CD14-positive monocyte (primary cell): ENCODE results near the gene KYAT1. TPM values are rescaled to one million over a fixed set of nuclear protein-coding genes. Genes with fewer than 3 reads are reported as not detected.
A peak's percentile ranks its signal among the peaks of the same experiment; 100 is the strongest.

Experiments
- DNase-seq, 3 donors: peaks; one replicate each; pipeline ENCODE4 v3.0.0-alpha.2; 2011 to 2022
- H2AFZ ChIP-seq: 2 replicates; pipeline ENCODE4 v1.6.0; 2012; ENCODE audit warnings: mild to moderate bottlenecking, low read depth, low read length, inconsistent platforms; ENCODE audit not compliant: insufficient read depth, poor library complexity, severe bottlenecking
- H3K27ac ChIP-seq, 2 donors: 1 replicate in 1 of 2; 2 replicates in 1 of 2; pipeline ENCODE4 v1.5.1; 2012 to 2013; ENCODE audit warnings: low read length in 2 of 2, control low read depth in 1 of 2, inconsistent platforms in 1 of 2, low read depth in 1 of 2, mild to moderate bottlenecking in 1 of 2
- H3K27me3 ChIP-seq, 2 donors: one replicate each; pipeline versions ENCODE4 v1.6.0 to v1.6.1; 2011 to 2013; ENCODE audit warnings: low read length in 2 of 2; ENCODE audit not compliant: control insufficient read depth in 2 of 2, insufficient read depth in 2 of 2
- H3K36me3 ChIP-seq, 2 donors: replicated peaks in 1 of 2; 1 replicate in 1 of 2; 2 replicates in 1 of 2; pipeline versions ENCODE4 v1.5.1 to v1.6.1; 2012 to 2013; ENCODE audit warnings: low read length in 2 of 2, control low read depth in 1 of 2, inconsistent platforms in 1 of 2, mild to moderate bottlenecking in 1 of 2; ENCODE audit not compliant: insufficient read depth in 2 of 2, control insufficient read depth in 1 of 2
- H3K4me1 ChIP-seq, 2 donors: 1 replicate in 1 of 2; 2 replicates in 1 of 2; pipeline versions ENCODE4 v1.5.1 to v1.6.1; 2012 to 2013; ENCODE audit warnings: low read length in 2 of 2, control low read depth in 1 of 2, inconsistent platforms in 1 of 2, mild to moderate bottlenecking in 1 of 2, moderate library complexity in 1 of 2; ENCODE audit not compliant: insufficient read depth in 2 of 2, control insufficient read depth in 1 of 2
- H3K4me2 ChIP-seq: replicated peaks from 2 replicates; pipeline ENCODE3; 2012; ENCODE audit warnings: low read length, moderate library complexity, mild to moderate bottlenecking; ENCODE audit not compliant: poor library complexity, severe bottlenecking; ENCODE audit errors: extremely low read depth
- H3K4me3 ChIP-seq, 3 experiments: fragments of 200-600 bp in 1 of 3; sonication (generic) in 1 of 3; replicated peaks in 1 of 3; 1 replicate in 2 of 3; 2 replicates in 1 of 3; pipeline ENCODE4 v1.5.1; 2011 to 2013; ENCODE audit warnings: low read length in 3 of 3, mild to moderate bottlenecking in 3 of 3, control low read depth in 2 of 3, low read depth in 2 of 3, inconsistent platforms in 1 of 3, moderate library complexity in 1 of 3
- H3K79me2 ChIP-seq: 2 replicates; pipeline ENCODE4 v1.6.0; 2012; ENCODE audit warnings: mild to moderate bottlenecking, control low read depth, inconsistent platforms, low read length, moderate library complexity; ENCODE audit not compliant: insufficient read depth
- H3K9ac ChIP-seq: 2 replicates; pipeline ENCODE4 v1.6.0; 2017; ENCODE audit warnings: low read length, mild to moderate bottlenecking; ENCODE audit not compliant: insufficient read depth, poor library complexity, severe bottlenecking
- H3K9me3 ChIP-seq, 2 donors: replicated peaks in 1 of 2; 1 replicate in 1 of 2; 2 replicates in 1 of 2; pipeline versions ENCODE4 v1.5.1 to v1.6.1; 2012 to 2013; ENCODE audit warnings: low read length in 2 of 2, control low read depth in 1 of 2; ENCODE audit not compliant: control insufficient read depth in 1 of 2, insufficient read depth in 1 of 2
- H4K20me1 ChIP-seq: 2 replicates; pipeline ENCODE4 v1.6.0; 2012; ENCODE audit warnings: mild to moderate bottlenecking, low read length, control low read depth, moderate library complexity; ENCODE audit not compliant: insufficient read depth
- H3K27ac Mint-ChIP-seq, 7 donors: one replicate each; pipeline ENCODE4 v1.8.0; 2020; ENCODE audit warnings: mild to moderate bottlenecking in 7 of 7, mixed read lengths in 7 of 7, moderate library complexity in 6 of 7, inconsistent platforms in 2 of 7
- H3K27me3 Mint-ChIP-seq, 3 donors: one replicate each; pipeline ENCODE4 v1.8.0; 2021 to 2022; ENCODE audit warnings: low read depth in 3 of 3, mild to moderate bottlenecking in 3 of 3, mixed read lengths in 3 of 3, moderate library complexity in 3 of 3, inconsistent platforms in 1 of 3
- H3K36me3 Mint-ChIP-seq, 2 donors: one replicate each; pipeline ENCODE4 v1.8.0; 2020; ENCODE audit warnings: mixed read lengths in 2 of 2, inconsistent platforms in 1 of 2, mild to moderate bottlenecking in 1 of 2
- H3K4me1 Mint-ChIP-seq: one replicate; pipeline ENCODE4 v1.8.0; 2020; ENCODE audit warnings: mild to moderate bottlenecking, mixed read lengths
- H3K4me3 Mint-ChIP-seq, 2 donors: one replicate each; pipeline ENCODE4 v1.8.0; 2020; ENCODE audit warnings: mild to moderate bottlenecking in 2 of 2, mixed read lengths in 2 of 2, moderate library complexity in 1 of 2
- H3K9me3 Mint-ChIP-seq, 7 donors: one replicate each; pipeline ENCODE4 v1.8.0; 2020 to 2022; ENCODE audit warnings: mixed read lengths in 7 of 7, mild to moderate bottlenecking in 6 of 7, moderate library complexity in 6 of 7, inconsistent platforms in 2 of 7
- WGBS: methylation state at CpG from one replicate; pipeline ENCODE4 v1.1.5; 2013; ENCODE audit warnings: missing lambda C conversion rate; ENCODE audit not compliant: insufficient coverage; 5-methylcytosine and 5-hydroxymethylcytosine counted together
- intact Hi-C, 2 donors: fragments of 100-400 bp; cut with micrococcal nuclease; formaldehyde crosslinking; loops; one replicate each; pipeline versions ENCODE4 v1.15.0 to v1.15.1; 2023
- polyA plus RNA-seq, 3 donors: library from polyadenylated mRNA; depleted of rRNA in 1 of 3; unstranded in 2 of 3; stranded (reverse) in 1 of 3; fragments of 300-500 nt in 2 of 3; fragments of >200 nt in 1 of 3; fragmentation: Illumina TruSeq in 2 of 3; gene quantifications; 1 replicate in 2 of 3; 2 replicates in 1 of 3; pipeline ENCODE4 v1.2.3, GENCODE V29; 2012 to 2021
- TF ChIP-seq, protein P1 (sequence below): fragments of 200-600 bp; IDR thresholded peaks from one replicate; pipeline ENCODE4 v1.8.0; 2022; ENCODE audit warnings: antibody characterized with exemption, mild to moderate bottlenecking

Gene KYAT1
- polyA plus RNA-seq, 3 donors, result 2.4 to 4.5 (median 3.6) TPM

DNA sequence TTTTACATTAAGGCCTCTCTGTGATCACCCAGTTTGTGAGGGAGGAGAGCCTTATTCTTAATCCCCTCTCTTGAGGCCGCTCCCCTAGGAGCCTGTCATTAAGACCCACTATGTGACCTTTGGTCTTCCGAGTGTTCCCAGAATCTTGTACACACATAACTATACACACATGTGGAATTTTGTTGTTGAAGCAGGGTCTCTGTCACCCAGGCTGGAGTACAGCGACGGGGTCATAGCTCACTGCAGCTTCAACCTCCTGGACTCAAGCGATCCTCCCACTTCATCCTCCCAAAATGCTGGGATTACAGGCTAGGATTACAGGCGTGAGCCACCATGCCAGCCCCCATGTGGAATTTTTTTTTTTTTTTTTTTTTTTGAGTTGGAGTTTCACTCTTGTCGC, 24.2 kb upstream of the KYAT1 start:
- Mint-ChIP-seq H3K4me3 (no peak overlapping the region), H3K4me1 (peaks cover 10% of the 10 kb centered on the region), H3K27me3 (peaks cover 0 to 8% (median 0%) of the 10 kb centered on the region in 3 donors), H3K36me3 (peaks cover 36 to 42% of the 10 kb centered on the region in 2 donors), H3K27ac (no peak overlapping the region), H3K9me3 (peaks cover 0 to 1% (median 0%) of the 10 kb centered on the region in 7 donors)
- no CpG with 5 or more reads among the region's 7 CpGs for WGBS
- peaks cover 33 to 45% of the 10 kb centered on the region in 2 donors for H3K36me3 ChIP-seq
- no peaks in the 10 kb centered on the region for H3K27me3 ChIP-seq
- peaks cover 6% of the 10 kb centered on the region for H3K79me2 ChIP-seq
- H3K4me3 ChIP-seq, result no peak overlapping the region
- peaks cover 14% of the 10 kb centered on the region for H4K20me1 ChIP-seq
- no peaks in the 10 kb centered on the region for H3K9me3 ChIP-seq
- H3K9ac ChIP-seq, result no peak overlapping the region
- no peak overlapping the region for H2AFZ ChIP-seq
- TF ChIP-seq, protein P1, sequence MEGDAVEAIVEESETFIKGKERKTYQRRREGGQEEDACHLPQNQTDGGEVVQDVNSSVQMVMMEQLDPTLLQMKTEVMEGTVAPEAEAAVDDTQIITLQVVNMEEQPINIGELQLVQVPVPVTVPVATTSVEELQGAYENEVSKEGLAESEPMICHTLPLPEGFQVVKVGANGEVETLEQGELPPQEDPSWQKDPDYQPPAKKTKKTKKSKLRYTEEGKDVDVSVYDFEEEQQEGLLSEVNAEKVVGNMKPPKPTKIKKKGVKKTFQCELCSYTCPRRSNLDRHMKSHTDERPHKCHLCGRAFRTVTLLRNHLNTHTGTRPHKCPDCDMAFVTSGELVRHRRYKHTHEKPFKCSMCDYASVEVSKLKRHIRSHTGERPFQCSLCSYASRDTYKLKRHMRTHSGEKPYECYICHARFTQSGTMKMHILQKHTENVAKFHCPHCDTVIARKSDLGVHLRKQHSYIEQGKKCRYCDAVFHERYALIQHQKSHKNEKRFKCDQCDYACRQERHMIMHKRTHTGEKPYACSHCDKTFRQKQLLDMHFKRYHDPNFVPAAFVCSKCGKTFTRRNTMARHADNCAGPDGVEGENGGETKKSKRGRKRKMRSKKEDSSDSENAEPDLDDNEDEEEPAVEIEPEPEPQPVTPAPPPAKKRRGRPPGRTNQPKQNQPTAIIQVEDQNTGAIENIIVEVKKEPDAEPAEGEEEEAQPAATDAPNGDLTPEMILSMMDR, result no peak
- no peak for DNase-seq
- H3K4me2 ChIP-seq, result no peak overlapping the region
- intact Hi-C loops, result no loop called here
- H3K27ac ChIP-seq, result no peak overlapping the region
- H3K4me1 ChIP-seq, result peaks cover 8 to 11% of the 10 kb centered on the region in 2 donors

DNA sequence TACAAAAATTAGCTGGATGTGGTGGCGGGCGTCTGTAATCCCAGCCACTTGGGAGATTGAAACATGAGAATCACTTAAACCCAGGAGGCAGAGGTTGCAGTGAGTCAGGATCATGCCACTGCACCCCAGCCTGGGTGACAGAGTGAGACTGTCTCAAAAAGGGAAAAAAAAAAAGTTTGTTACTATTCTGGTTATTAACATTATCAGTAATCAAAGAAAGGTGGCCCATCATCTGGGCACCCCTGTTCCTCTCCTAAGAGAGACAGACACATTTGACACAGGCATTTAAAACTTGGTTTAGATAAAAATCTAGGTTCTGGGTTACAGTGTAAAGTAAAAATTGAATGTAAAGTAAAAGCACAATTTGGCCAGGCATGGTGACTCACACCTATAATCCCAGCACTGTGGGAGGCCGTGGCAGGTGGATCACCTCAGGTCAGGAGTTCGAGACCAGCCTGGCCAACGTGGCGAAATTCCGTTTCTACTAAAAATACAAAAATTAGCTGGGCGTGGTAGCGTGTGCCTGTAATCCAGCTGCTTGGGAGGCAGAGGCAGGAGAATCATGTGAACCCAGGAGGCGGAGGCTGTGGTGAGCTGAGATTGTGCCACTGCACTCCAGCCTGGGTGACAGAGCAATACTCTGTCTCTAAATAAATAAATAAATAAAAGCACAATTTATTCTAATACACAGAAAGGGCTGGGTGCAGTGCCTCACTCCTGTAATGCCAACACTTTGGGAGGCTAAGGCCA, 22.3 kb upstream of the KYAT1 start:
- TF ChIP-seq, protein P1, result no peak
- Histone ChIP-seq H3K79me2 (peaks cover 6% of the 10 kb centered on the region), H3K36me3 (peaks cover 18 to 26% of the 10 kb centered on the region in 2 donors), H3K9me3 (no peaks in the 10 kb centered on the region), H4K20me1 (peaks cover 16% of the 10 kb centered on the region), H2AFZ (no peak overlapping the region), H3K27ac (no peak overlapping the region), H3K4me2 (no peak overlapping the region), H3K4me1 (peaks cover 20 to 22% of the 10 kb centered on the region in 2 donors), H3K4me3 (no peak overlapping the region), H3K9ac (no peak overlapping the region), H3K27me3 (no peaks in the 10 kb centered on the region)
- H3K27ac Mint-ChIP-seq, result peak overlapping the region in 1 of 7 donors; percentile 20
- WGBS, result 95% methylated on average over 4 of the region's 10 CpGs
- H3K27me3 Mint-ChIP-seq, result peaks cover 0 to 8% (median 0%) of the 10 kb centered on the region in 3 donors
- H3K9me3 Mint-ChIP-seq, result peaks cover 0 to 1% (median 0%) of the 10 kb centered on the region in 7 donors
- no peak overlapping the region for H3K4me3 Mint-ChIP-seq
- intact Hi-C loops, result no loop called here
- DNase-seq, result no peak
- peaks cover 23% of the 10 kb centered on the region for H3K4me1 Mint-ChIP-seq
- H3K36me3 Mint-ChIP-seq, result peaks cover 22 to 27% of the 10 kb centered on the region in 2 donors
